GM12865 (cell line): ENCODE measurements around the gene PDE6B.
A peak's percentile ranks its signal among the peaks of the same experiment; 100 is the strongest.

ENCODE experiments used
- DNase-seq: peaks from one replicate; pipeline ENCODE4 v3.0.0; 2010; ENCODE audit warnings: low read depth
- H3K4me3 ChIP-seq: 2 replicates; pipeline ENCODE4 v1.5.1; 2011; ENCODE audit warnings: mild to moderate bottlenecking, low read depth, low read length, control low read depth
- TF ChIP-seq, protein P1 (sequence below): IDR thresholded peaks from 2 replicates; pipeline ENCODE4 v1.5.1; 2011; ENCODE audit warnings: low read length, control low read depth, low read depth, inconsistent platforms; ENCODE audit not compliant: insufficient read depth; ENCODE audit errors: missing control alignments

The PDE6B gene

DNA sequence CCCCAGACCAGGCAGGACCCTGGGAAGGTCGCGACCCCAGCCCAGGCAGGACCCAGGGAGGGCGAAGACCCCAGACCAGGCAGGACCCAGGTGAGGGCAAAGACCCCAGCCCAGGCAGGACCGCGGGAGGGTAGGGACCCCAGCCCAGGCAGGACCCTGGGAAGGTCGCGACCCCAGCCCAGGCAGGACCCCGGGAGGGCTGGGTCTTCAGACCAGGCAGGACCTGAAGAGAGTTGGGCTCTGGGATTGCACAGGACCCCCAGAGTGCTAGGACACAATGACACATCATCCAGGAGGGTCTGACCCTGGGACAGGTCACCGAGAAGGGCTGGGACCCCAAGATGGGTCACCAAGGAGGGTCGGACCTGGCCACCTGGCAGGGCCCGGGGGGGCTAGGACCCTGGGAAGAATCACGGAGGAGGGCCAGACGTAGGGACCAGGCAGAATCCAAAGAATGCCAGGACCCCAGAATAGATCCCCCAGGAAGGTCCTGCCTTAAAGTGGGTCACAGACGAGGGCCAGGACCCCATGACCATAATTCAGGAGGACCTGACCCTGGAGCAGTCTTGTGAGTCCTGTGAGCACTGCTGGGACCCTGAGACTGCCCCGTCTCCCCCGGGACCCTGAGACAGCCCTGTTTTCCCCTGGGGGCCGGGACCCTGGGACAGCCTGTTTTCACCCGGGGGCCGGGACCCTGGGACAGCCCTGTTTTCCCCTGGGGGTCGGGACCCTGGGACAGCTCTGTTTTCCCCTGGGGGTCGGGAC, 81.6 kb downstream of the PDE6B start:
- TF ChIP-seq, protein P1, sequence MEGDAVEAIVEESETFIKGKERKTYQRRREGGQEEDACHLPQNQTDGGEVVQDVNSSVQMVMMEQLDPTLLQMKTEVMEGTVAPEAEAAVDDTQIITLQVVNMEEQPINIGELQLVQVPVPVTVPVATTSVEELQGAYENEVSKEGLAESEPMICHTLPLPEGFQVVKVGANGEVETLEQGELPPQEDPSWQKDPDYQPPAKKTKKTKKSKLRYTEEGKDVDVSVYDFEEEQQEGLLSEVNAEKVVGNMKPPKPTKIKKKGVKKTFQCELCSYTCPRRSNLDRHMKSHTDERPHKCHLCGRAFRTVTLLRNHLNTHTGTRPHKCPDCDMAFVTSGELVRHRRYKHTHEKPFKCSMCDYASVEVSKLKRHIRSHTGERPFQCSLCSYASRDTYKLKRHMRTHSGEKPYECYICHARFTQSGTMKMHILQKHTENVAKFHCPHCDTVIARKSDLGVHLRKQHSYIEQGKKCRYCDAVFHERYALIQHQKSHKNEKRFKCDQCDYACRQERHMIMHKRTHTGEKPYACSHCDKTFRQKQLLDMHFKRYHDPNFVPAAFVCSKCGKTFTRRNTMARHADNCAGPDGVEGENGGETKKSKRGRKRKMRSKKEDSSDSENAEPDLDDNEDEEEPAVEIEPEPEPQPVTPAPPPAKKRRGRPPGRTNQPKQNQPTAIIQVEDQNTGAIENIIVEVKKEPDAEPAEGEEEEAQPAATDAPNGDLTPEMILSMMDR, result no peak
- no peak for DNase-seq
- peak overlapping the region; percentile 39 for H3K4me3 ChIP-seq

DNA sequence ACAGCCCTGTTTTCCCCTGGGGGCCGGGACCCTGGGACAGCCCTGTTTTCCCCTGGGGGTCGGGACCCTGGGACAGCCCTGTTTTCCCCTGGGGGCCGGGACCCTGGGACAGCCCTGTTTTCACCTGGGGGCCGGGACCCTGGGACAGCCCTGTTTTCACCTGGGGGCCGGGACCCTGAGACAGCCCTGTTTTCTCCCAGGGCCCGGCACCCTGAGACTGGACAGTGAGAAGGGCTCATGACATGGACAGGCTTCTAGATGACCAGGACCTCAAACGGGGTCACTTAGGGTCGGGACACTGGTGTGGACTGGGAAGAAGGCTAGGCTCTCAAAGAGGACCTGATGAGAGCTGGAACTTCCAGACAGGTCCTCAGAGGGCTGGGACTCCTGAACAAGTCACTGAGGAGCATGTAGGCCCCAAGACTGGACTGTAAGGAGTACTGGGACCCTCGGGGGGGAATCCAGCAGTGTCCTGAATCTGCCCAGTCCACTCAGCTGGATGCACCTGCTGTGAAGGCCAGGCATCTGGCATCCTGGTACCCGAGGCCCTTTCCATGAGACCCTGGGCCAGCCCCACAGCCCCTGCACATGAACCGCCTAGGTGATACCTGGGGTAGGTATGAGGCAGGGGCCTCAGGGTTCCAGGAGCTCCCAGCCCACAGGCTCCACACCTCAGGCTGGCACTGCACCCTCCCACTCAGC, 82.7 kb downstream of the PDE6B start:
- TF ChIP-seq, protein P1, result no peak
- no peak for DNase-seq
- no peak overlapping the region for H3K4me3 ChIP-seq

DNA sequence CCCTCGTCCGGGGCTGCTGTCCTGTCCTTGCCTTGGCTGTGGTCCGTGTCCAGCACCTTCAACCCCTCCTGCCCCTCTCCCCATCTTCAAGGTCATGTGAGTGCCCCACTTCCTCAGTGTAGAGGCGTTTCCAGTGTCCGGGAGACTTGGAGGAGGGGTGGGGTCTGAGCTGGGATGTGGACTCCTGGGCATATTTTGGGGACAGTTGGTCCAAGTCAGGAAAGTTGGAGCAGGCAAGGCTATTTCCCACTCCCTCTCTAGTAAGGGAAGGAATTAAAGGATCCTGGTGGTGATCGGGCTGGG, 83.2 kb downstream of the PDE6B start:
- no peak for DNase-seq
- TF ChIP-seq, protein P1, result no peak
- no peak overlapping the region for H3K4me3 ChIP-seq

DNA sequence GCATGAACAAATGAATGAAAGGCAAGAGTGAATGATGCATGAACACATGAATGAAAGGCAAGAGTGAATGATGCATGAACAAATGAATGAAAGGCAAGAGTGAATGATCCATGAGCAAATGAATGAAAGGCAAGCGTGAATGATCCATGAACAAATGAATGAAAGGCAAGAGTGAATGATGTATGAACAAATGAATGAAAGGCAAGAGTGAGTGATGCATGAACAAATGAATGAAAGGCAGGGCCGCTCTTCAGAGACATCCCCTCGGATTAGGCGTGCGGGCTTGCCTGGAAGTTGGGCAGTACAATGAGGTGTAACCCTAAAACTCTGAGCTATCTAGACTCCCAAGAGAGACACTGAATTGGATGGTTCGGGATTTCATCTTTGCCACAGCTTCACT, 84.0 kb downstream of the PDE6B start:
- no peak for DNase-seq
- TF ChIP-seq, protein P1, result no peak

DNA sequence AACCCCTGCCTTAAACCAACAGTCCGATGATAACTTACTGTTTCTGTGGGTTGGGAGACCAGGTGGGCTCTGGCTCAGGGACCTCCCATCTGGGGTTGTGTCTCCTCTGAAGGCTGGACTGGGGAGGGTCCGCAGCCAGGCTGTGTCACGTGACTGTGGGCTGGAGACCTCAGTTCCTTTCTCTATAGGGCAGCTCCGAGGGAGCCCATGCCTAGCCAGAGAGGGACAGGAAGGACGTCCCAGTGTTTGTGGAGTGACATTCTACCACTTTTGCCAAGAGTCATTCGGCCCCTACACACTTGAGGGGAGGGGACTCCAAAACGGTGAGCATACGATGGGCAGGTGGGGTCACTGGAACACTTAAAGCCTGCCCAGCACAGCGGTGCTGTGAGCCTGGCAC, 84.7 kb downstream of the PDE6B start:
- TF ChIP-seq, protein P1, result no peak
- H3K4me3 ChIP-seq, result no peak overlapping the region
- DNase-seq, result no peak

More for the DNA sequence above, 84.0 kb downstream of the PDE6B start:
- H3K4me3 ChIP-seq, result no peak overlapping the region

DNA sequence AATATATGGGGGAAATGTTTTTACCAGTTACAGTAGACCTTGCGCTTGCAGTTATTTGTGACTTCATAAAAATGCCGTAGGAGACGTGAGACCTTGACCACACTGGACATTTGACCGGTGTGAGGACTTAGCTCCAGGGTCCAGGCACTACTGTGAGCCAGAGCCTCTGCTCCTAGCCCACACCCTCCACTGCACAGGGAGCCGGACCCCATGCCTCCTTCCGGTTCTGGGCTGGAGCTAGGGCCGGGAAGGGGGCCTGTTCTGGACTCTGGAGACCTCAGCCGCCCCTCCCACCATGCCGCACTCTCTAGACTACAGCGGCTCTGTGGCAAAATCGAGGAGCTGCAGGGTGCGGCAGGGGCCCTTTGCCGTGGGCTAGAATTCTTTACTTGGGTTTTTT, 85.5 kb downstream of the PDE6B start:
- no peak for DNase-seq
- H3K4me3 ChIP-seq, result no peak overlapping the region
- TF ChIP-seq, protein P1, result no peak
